ENCODE results near the gene DDOST. TPM values are rescaled to one million over a fixed set of nuclear protein-coding genes. Genes with fewer than 3 reads are reported as not detected.

Gene DDOST
- total and polyA plus RNA-seq, 9 donors, result 114 to 169 (median 142) TPM

DNA sequence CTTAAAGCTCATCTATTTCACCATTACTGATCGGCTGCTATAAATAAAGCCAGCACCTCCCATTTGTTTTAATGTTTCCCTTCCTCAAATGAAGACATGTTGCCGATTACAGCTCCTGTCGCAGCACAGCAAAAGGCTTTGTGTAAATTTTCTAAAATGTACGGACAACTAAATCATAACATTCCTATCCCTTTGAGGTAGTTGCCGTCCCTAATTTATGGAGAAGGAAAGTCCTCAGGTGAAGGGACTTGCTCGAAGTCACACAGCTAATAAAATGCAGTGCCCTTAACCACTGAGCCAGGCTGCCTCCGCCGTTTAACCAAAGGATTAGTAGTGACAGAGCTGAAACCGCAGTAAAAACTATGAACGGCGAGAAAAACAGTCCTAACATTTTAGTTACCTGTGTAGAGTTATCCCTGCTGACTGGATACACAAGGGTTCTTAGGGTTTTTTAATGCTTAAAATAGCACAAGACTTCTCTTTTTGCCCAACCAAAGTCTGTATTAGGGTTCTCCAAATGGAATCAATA is 27.0 kb downstream of the DDOST start:
- DNase-seq, result no peak
- Histone ChIP-seq H3K27me3 (ENCODE audit: control insufficient read depth, insufficient read depth, low read length) (no peaks in the 10 kb centered on the region), H3K4me1 (ENCODE audit: control insufficient read depth, insufficient read depth, low read length) (peaks cover 11% of the 10 kb centered on the region), H3K9me3 (replicated peaks; ENCODE audit: control insufficient read depth, low read depth, low read length) (no peaks in the 10 kb centered on the region), H3K36me3 (ENCODE audit: control insufficient read depth, insufficient read depth, low read length) (peaks cover 14% of the 10 kb centered on the region), H3K4me3 (ENCODE audit: low read length) (peak overlapping the region; percentile 55), H3K27ac (ENCODE audit: low read length) (peak overlapping the region; percentile 60)
- 5% methylated on average over 6 of the region's 11 CpGs for WGBS (ENCODE audit: insufficient coverage)

DNA sequence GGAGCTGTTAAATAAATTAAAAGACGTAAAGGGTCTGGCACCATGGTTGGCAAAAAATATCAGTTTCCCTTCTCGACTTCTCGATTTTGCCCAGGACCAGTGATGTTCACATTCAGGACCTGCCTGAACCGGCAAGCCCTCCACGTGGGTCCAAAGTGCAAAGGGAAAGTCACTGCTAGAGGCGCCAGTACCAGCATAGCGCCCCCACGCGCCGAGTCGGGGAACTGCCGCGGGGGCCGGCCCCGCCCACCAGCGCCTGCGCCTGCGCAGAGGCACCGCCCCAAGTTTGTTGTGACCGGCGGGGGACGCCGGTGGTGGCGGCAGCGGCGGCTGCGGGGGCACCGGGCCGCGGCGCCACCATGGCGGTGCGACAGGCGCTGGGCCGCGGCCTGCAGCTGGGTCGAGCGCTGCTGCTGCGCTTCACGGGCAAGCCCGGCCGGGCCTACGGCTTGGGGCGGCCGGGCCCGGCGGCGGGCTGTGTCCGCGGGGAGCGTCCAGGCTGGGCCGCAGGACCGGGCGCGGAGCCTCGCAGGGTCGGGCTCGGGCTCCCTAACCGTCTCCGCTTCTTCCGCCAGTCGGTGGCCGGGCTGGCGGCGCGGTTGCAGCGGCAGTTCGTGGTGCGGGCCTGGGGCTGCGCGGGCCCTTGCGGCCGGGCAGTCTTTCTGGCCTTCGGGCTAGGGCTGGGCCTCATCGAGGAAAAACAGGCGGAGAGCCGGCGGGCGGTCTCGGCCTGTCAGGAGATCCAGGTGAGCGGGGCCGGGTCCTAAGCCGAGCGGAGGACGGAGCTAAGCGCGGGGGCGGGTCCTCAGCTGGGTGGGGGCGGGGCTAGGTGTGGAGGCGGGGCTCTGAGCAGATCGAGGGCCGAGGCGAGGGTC is 27.7 kb downstream of the DDOST start, which contains the start of gene PINK1:
TSS of gene PINK1 (plus strand) at position 269 of the 875 bp plus-strand sequence. CDS start at position 360, 91 bp downstream.
- Histone ChIP-seq H3K27ac (ENCODE audit: low read length) (peak within 1 kb of the TSS; percentile 71), H3K27me3 (ENCODE audit: control insufficient read depth, insufficient read depth, low read length) (no peaks in the 10 kb centered on the region), H3K36me3 (ENCODE audit: control insufficient read depth, insufficient read depth, low read length) (peaks cover 7% of the 10 kb centered on the region), H3K4me1 (ENCODE audit: control insufficient read depth, insufficient read depth, low read length) (peaks cover 11% of the 10 kb centered on the region), H3K4me3 (ENCODE audit: low read length) (peak within 1 kb of the TSS; percentile 55), H3K9me3 (replicated peaks; ENCODE audit: control insufficient read depth, low read depth, low read length) (no peaks in the 10 kb centered on the region)
- DNase-seq, result peak; percentile 75
- 1% methylated on average over 80 of the region's 93 CpGs for WGBS (ENCODE audit: insufficient coverage)

DNA sequence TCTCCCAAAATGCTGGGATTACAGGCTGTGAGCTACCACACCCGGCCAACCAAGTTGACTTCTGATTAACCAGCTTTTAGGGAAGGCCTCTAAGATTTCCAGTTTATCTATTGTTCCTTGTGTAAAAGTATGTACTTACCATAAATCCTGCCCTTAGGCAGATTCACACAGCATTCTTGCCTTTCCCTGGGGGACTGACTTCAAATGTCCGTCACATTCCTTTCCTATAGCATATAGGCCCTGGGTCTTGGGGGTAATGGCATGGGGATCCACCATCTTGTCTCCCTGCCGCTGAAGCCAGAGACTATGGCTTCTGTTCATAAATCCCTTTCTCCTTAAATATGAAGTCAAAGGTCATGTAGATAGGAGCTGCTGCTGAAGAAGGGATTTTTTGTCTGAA is 28.8 kb downstream of the DDOST start:
- no CpG with 5 or more reads among the region's 3 CpGs for WGBS (ENCODE audit: insufficient coverage)
- no peak for DNase-seq
- Histone ChIP-seq H3K27ac (ENCODE audit: low read length) (no peak overlapping the region), H3K27me3 (ENCODE audit: control insufficient read depth, insufficient read depth, low read length) (no peaks in the 10 kb centered on the region), H3K4me1 (ENCODE audit: control insufficient read depth, insufficient read depth, low read length) (peaks cover 11% of the 10 kb centered on the region), H3K36me3 (ENCODE audit: control insufficient read depth, insufficient read depth, low read length) (peaks cover under 1% of the 10 kb centered on the region), H3K4me3 (ENCODE audit: low read length) (no peak overlapping the region), H3K9me3 (replicated peaks; ENCODE audit: control insufficient read depth, low read depth, low read length) (no peaks in the 10 kb centered on the region)

DNA sequence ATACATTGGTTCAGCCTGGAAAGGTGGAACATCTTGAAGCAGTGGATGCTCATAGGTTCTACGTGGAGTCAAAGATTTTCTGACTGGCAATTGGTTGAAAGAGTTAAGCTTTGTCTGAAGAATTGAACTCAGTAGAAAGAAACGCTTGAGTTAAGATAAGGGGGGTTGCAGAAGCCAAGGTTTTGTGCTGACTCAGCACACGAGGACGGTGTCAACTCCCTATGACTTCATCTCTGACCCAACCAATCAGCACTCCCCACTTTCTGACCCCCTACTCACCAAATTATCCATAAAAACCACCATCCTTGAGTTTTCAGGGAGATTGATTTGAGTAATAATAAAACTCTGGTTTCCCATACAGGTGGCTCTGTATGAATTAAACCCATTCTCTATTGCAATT is 30.4 kb downstream of the DDOST start:
- 57% methylated on average over 1 of the region's 4 CpGs for WGBS (ENCODE audit: insufficient coverage)
- Histone ChIP-seq H3K27me3 (ENCODE audit: control insufficient read depth, insufficient read depth, low read length) (no peaks in the 10 kb centered on the region), H3K4me3 (ENCODE audit: low read length) (no peak overlapping the region), H3K36me3 (ENCODE audit: control insufficient read depth, insufficient read depth, low read length) (no peaks in the 10 kb centered on the region), H3K9me3 (replicated peaks; ENCODE audit: control insufficient read depth, low read depth, low read length) (no peaks in the 10 kb centered on the region), H3K27ac (ENCODE audit: low read length) (no peak overlapping the region), H3K4me1 (ENCODE audit: control insufficient read depth, insufficient read depth, low read length) (peaks cover 11% of the 10 kb centered on the region)
- no peak for DNase-seq

DNA sequence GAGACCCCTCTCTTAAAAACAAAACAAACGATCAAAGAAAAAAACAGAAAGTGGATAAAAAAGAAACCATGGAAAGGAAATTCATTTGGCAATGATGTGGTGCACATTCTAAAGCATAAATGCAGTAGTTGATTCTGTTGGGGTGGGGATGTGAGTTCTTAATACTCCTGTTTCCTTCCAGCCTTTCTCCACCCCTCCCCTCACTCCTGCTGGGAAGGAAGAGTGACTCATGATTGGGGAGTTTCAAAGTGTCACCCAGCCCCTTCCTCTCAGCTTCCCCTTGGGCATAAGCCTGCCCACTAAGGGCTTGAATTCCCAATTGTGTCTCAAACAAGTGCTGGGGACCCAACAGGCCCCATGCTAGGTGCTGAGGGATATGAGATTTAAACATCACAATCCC is 34.6 kb downstream of the DDOST start:
- Histone ChIP-seq H3K27me3 (ENCODE audit: control insufficient read depth, insufficient read depth, low read length) (no peaks in the 10 kb centered on the region), H3K4me1 (ENCODE audit: control insufficient read depth, insufficient read depth, low read length) (no peaks in the 10 kb centered on the region), H3K9me3 (replicated peaks; ENCODE audit: control insufficient read depth, low read depth, low read length) (no peaks in the 10 kb centered on the region), H3K27ac (ENCODE audit: low read length) (no peak overlapping the region), H3K4me3 (ENCODE audit: low read length) (no peak overlapping the region), H3K36me3 (ENCODE audit: control insufficient read depth, insufficient read depth, low read length) (no peaks in the 10 kb centered on the region)
- WGBS (ENCODE audit: insufficient coverage), result no CpG with 5 or more reads among the region's 1 CpG
- no peak for DNase-seq

DNA sequence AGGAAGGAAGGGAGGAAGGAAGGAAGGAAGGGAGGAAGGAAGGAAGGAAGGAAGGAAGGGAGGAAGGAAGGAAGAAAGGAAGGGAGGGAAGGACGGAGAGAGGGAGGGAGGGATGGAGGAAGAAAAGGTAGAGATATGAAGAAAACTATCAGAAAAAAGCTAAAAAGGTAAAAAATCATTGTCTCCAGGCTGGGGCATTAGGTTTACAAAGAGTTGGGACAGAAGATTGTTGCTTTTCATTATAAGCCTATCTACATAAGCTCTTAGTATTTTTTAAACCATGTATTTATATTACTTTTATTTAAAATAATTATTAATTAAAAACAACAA is 35.1 kb downstream of the DDOST start:
- H3K4me1 ChIP-seq (ENCODE audit: control insufficient read depth, insufficient read depth, low read length), result no peaks in the 10 kb centered on the region
- DNase-seq, result no peak
- no peaks in the 10 kb centered on the region for H3K9me3 ChIP-seq (replicated peaks; ENCODE audit: control insufficient read depth, low read depth, low read length)
- H3K27ac ChIP-seq (ENCODE audit: low read length), result no peak overlapping the region
- H3K4me3 ChIP-seq (ENCODE audit: low read length), result no peak overlapping the region
- H3K36me3 ChIP-seq (ENCODE audit: control insufficient read depth, insufficient read depth, low read length), result no peaks in the 10 kb centered on the region
- WGBS (ENCODE audit: insufficient coverage), result 80% methylated on average over 1 of the region's 1 CpG
- H3K27me3 ChIP-seq (ENCODE audit: control insufficient read depth, insufficient read depth, low read length), result no peaks in the 10 kb centered on the region

DNA sequence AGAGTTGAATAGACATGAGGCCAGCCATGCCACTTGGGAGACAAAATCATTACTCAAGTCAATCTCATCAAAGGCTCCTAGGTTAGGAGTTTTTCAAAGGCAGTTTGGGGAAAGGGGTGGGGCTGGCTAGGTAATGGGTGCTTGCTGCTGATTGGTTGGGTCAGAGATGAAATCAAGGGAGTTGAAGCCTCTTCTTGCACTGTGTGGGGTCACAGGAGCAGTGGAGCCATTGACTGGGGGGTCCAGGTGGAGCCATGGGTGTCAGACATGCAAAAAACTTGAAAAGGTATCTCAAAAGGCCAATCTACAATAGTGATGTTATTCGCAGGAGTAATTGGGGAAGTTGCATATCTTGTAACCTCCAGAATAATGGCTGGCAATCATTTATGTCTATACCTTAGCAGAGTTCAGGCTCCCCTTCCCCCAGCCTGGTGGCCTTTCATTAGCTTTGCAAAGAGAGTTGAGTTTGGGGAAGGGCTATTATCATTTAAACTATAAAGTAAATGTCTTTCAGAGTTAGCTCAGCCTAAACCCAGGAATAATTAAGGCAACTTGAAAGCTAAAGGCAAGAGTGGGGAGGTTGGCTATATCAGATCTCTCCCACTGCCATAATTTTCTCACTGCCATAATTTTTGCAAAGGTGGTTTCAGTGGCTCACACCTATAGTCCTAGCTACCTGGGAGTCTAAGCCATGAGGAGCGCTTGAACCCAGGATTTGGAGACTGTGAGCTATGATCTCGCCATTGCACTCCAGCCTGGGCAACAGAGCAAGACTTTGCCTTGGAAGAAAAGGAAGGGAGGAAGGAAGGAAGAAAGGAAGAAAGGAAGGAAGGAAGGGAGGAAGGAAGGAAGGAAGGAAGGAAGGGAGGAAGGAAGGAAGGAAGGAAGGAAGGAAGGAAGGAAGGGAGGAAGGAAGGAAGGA is 35.7 kb downstream of the DDOST start:
- H3K9me3 ChIP-seq (replicated peaks; ENCODE audit: control insufficient read depth, low read depth, low read length), result no peaks in the 10 kb centered on the region
- H3K4me3 ChIP-seq (ENCODE audit: low read length), result no peak overlapping the region
- DNase-seq, result no peak
- no peaks in the 10 kb centered on the region for H3K36me3 ChIP-seq (ENCODE audit: control insufficient read depth, insufficient read depth, low read length)
- H3K27ac ChIP-seq (ENCODE audit: low read length), result no peak overlapping the region
- H3K4me1 ChIP-seq (ENCODE audit: control insufficient read depth, insufficient read depth, low read length), result no peaks in the 10 kb centered on the region
- 95% methylated on average over 2 of the region's 3 CpGs for WGBS (ENCODE audit: insufficient coverage)
- no peaks in the 10 kb centered on the region for H3K27me3 ChIP-seq (ENCODE audit: control insufficient read depth, insufficient read depth, low read length)

DNA sequence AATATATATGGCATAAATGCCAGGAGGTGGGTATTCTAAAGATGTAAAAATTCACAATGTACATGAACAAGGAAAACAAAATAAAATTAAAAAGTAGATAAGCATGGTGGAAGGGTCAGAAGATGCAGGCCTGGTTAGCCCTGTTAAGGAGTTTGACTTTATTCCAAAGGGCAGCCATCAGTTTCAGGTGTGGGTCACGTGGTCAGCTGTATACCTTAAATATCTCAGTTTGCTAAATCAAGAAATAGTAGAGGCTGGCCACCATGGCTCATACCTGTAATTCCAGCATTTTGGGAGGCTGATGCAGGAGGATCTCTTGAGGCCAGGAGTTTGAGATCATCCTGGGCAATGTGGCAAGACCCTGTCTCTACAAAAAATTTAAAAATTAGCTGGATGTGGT is 36.5 kb downstream of the DDOST start:
- H3K36me3 ChIP-seq (ENCODE audit: control insufficient read depth, insufficient read depth, low read length), result no peaks in the 10 kb centered on the region
- no peaks in the 10 kb centered on the region for H3K9me3 ChIP-seq (replicated peaks; ENCODE audit: control insufficient read depth, low read depth, low read length)
- no CpG with 5 or more reads among the region's 1 CpG for WGBS (ENCODE audit: insufficient coverage)
- DNase-seq, result no peak
- no peak overlapping the region for H3K27ac ChIP-seq (ENCODE audit: low read length)
- H3K27me3 ChIP-seq (ENCODE audit: control insufficient read depth, insufficient read depth, low read length), result no peaks in the 10 kb centered on the region
- H3K4me3 ChIP-seq (ENCODE audit: low read length), result no peak overlapping the region
- no peaks in the 10 kb centered on the region for H3K4me1 ChIP-seq (ENCODE audit: control insufficient read depth, insufficient read depth, low read length)

DNA sequence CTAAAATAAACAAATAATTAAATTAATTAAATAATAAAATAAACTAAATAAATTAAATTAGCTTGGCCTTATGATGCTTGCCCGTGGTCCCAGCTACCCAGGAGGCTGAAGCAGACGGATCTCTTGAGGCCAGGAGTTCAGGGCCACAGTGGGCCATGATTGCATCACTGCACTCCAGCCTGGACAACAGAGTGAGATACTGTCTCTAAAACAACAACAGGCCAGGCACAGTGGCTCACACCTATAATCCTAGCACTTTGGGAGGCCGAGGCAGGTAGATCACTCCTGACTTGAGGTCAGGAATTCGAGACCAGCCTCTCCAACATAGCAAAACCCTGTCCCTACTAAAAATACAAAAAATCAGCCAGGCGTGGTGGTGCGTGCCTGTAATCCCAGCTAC is 40.2 kb downstream of the DDOST start:
- WGBS (ENCODE audit: insufficient coverage), result 96% methylated on average over 6 of the region's 6 CpGs
- Histone ChIP-seq H3K4me1 (ENCODE audit: control insufficient read depth, insufficient read depth, low read length) (peaks cover 5% of the 10 kb centered on the region), H3K9me3 (replicated peaks; ENCODE audit: control insufficient read depth, low read depth, low read length) (no peaks in the 10 kb centered on the region), H3K36me3 (ENCODE audit: control insufficient read depth, insufficient read depth, low read length) (no peaks in the 10 kb centered on the region), H3K27ac (ENCODE audit: low read length) (no peak overlapping the region), H3K4me3 (ENCODE audit: low read length) (no peak overlapping the region), H3K27me3 (ENCODE audit: control insufficient read depth, insufficient read depth, low read length) (no peaks in the 10 kb centered on the region)
- DNase-seq, result no peak

DNA sequence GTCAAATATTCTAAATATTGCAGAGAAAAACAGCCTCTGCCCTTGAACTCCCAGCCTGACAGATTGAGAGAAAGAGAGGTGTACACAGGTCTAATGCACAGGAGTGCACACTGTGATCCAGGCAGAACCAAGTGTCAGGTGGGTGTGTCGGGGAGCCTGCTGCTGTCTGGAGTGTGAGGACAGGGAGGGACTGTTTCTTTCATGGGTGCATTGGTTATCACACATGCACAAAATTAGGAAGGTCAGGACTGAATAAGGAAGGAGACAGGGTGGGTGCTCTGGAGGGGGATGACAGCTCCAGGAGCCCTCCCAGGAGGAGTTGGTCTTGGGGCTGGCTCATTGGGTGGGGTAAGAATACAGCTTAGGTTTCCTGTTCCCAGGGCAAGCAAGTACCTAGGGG is 41.2 kb downstream of the DDOST start:
- H3K27me3 ChIP-seq (ENCODE audit: control insufficient read depth, insufficient read depth, low read length), result no peaks in the 10 kb centered on the region
- no peak for DNase-seq
- H3K4me3 ChIP-seq (ENCODE audit: low read length), result no peak overlapping the region
- H3K27ac ChIP-seq (ENCODE audit: low read length), result no peak overlapping the region
- H3K9me3 ChIP-seq (replicated peaks; ENCODE audit: control insufficient read depth, low read depth, low read length), result no peaks in the 10 kb centered on the region
- 55% methylated on average over 1 of the region's 1 CpG for WGBS (ENCODE audit: insufficient coverage)
- no peaks in the 10 kb centered on the region for H3K36me3 ChIP-seq (ENCODE audit: control insufficient read depth, insufficient read depth, low read length)
- H3K4me1 ChIP-seq (ENCODE audit: control insufficient read depth, insufficient read depth, low read length), result peaks cover 5% of the 10 kb centered on the region
